HG02852 (cell line): ENCODE data around the gene PIM1.
"Not testable (repeated sequence)": the region's sequence is repeated elsewhere in the genome, so short reads cannot be mapped to it uniquely, and the experiment has no call there.

ENCODE experiments used
- ATAC-seq: cut with Tn5 transposase; IDR thresholded peaks from one replicate; pipeline ENCODE4 v1.9.1; 2021; ENCODE audit warnings: mild to moderate bottlenecking, moderate library complexity; ENCODE audit not compliant: unreplicated experiment

Gene PIM1

GRCh38 chr6:37185949-37186720, 16.2 kb downstream of the PIM1 start:
- ATAC-seq: not testable (repeated sequence)

GRCh38 chr6:37187321-37188022, 17.5 kb downstream of the PIM1 start:
- no peak for ATAC-seq

DNA sequence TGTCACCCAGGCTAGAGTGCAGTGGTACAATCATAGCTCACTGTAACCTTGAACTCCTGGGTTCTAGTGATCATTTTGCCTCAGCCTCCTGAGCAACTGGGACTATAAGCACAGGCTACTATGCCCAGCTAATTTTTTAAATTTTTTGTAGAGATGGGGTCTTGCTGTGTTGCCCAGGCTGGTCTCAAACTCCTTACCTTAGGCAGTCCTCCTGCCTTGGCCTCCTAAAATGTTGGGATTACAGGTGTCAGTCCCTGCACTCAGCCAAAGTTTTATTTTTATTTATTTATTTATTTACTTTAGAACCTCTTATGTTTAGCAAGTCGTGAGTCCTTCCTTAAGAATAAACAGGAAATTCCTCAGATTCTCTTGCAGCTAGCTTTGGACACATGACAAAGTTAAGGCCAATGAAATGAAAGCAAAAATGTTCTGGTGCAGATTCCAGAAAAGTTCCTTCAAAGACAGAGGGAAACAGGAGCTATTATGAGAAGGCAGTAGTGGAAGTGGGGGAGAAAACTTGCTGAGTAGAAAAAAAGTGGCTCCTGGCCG, 19.1 kb downstream of the PIM1 start:
- ATAC-seq: no peak

GRCh38 chr6:37190159-37190535, 20.2 kb downstream of the PIM1 start:
- ATAC-seq: no peak

DNA sequence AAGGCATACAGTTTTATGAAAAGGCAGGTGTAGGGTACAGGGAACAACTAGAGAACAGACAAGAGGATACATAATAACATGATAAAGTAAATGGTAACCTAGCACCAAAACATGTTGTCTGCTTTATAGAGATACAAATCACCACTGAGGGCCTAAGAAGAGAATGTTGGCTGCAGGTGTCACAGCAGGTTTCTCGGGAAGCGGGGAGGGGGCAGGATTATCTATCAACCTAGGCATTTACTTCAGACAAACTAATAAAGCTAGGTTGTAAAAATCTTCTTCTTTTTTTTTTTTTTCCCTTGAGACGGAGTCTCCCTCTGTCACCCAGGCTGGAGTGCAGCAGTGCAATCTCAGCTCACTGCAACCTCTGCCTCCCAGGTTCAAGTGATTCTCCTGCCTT, 22.7 kb downstream of the PIM1 start:
- ATAC-seq: no peak

DNA sequence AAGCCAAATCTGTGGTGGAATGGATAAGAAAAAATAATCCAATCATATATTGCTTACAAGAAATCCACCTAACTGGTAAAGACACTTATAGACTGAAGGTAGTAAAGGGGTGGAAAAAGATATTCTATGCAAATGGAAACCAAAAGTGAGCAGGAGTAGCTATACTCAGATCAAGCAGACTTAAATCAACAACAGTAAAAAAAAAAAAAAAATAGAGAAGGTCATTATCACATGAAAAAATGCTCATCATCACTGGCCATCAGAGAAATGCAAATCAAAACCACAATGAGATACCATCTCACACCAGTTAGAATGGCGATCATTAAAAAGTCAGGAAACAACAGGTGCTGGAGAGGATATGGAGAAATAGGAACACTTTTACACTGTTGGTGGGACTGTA, 24.9 kb downstream of the PIM1 start:
- ATAC-seq: not testable (repeated sequence)

- not testable (repeated sequence) for ATAC-seq
Observed at GRCh38 chr6:37196451-37196850, 26.5 kb downstream of the PIM1 start.

GRCh38 chr6:37200085-37200484, 30.1 kb downstream of the PIM1 start:
- no peak for ATAC-seq

DNA sequence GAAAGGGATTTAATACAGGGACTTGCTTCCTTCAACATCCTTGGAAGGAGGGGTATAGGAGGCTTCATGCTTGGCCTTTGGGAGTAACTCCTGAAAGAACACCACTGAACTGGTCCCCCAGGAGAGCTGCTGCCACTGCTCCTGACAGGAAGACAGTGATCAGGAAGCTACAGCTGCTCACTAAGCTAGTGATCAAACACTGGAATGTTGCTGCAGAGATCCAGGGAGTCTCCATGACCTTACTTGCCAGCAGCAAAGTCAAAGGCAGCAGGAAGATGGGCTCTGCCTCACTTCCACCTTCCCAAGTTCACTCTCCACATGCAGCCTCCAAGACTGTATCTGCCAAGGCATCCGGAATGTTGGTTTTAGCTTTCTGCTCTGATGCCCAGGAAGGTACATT, 31.8 kb downstream of the PIM1 start:
- ATAC-seq: no peak

- no peak for ATAC-seq
Observed at GRCh38 chr6:37202788-37203491, 33.0 kb downstream of the PIM1 start.

DNA sequence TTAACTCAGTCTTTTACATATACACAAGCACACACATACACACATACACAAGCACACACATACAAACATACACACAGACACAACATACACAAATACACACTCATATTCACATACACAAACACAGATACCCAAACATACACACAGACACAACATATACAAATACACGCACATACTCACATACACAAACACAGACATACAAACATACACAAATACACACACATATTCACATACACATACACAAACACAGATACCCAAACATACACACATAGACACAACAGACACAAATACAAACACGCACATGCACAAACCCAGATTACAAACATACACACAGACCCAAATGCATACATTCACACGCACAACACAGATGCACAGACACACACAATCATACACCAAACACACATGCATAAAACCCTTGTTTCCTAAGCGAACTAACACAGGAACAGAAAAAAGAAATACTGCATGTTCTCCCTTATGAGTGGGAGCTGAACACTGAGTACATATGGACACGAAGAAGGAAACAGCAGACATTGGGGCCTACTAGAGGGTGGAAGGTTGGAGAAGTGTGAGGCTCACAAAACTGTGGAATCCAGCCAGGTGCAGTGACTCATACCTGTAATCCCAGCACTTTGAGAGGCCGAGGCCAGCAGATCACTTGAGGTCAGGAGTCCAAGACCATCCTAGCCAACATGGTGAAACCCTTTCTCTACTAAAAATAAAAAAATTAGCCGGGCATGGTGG, 34.2 kb downstream of the PIM1 start:
- ATAC-seq: no peak

DNA sequence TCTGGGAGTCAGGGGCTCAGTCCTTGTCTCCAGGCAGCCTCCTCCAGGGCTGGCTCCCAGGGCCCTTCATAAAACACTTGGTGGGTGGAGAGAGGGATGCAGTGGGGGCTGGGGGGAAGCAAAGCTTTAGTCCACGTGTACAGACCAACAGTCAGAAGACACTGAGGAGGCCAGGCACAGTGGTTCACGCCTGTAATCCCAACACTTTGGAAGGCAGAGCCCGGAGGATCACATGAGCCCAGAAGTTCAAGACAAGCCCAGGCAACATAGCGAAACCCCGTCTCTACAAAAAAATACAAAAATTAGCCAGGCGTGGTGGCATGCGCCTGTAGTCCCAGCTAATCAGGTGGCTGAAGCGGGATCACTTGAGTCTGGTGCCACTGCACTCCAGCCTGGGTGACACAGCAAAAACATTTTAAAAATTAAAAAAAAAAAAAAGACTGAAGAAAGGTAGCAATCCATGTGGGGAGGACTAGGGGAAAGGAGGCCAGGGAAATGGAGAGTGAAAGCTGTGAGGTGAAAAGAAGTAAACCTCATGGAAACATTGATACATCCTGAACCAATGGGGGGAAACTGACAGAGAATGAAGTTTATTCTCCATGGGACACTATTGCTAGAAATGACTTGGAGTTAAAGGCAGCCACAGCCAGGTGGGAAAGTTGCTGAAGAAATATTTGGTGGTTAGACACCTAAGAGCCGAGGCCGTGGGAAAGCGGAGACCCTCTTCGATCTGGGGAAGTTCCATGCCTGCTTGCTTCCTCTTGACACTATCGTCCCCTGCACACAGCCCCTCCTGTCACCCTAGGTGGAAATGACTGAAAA, 35.4 kb downstream of the PIM1 start:
- no peak for ATAC-seq

DNA sequence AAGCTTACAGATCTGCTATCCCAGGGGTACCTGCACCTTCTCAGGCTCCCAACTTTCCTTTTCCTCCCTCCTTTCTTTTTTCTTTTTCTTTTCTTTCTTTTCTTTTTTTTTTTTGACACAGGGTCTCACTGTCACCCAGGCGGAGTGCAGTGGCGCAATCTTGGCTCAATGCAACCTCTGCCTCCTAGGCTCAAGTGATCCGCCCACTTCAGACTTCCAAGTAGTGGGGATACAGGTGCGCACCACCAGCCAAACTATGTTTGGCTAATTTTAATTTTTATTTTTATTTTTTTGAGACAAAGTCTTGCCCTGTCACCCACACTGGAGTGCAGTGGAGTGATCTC, 36.0 kb downstream of the PIM1 start:
- no peak for ATAC-seq

- ATAC-seq: no peak
Observed at GRCh38 chr6:37206622-37207021, 36.7 kb downstream of the PIM1 start.

- peak; percentile 67 for ATAC-seq
Observed at GRCh38 chr6:37207903-37208456, 38.0 kb downstream of the PIM1 start.

GRCh38 chr6:37208793-37209192, 38.8 kb downstream of the PIM1 start:
- no peak for ATAC-seq

GRCh38 chr6:37209461-37210205, 39.7 kb downstream of the PIM1 start:
- ATAC-seq: no peak

DNA sequence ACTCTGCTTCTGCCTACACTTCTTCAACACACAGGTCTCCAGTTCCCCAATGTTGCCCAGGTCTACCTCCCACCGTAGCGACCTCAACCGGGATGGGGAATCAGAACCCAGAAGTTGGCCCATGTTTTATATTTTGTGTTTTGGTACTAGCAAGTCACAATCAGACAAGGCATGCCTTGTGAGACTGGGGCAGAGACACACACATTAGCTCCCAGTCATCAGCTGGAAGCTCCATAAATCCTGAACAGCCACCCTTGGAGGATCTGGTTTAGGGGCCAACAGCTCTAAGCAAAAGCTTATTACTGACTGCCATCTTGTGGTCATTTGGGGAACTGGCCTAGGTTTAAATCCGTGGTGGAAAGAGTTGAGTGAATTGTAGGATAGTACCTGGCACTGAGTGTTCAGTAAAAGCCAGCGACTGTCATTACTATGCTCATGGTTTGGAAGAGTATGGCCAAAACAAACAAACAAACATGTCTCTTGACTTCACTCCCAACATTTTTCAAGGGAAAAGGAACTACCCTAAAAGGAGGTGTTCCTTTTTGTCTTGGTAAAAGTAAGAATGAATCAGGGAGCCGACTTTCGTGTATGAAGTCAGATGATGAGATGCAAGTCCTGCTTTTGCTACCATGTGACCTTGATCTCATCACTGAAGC, 40.5 kb downstream of the PIM1 start:
- no peak for ATAC-seq

DNA sequence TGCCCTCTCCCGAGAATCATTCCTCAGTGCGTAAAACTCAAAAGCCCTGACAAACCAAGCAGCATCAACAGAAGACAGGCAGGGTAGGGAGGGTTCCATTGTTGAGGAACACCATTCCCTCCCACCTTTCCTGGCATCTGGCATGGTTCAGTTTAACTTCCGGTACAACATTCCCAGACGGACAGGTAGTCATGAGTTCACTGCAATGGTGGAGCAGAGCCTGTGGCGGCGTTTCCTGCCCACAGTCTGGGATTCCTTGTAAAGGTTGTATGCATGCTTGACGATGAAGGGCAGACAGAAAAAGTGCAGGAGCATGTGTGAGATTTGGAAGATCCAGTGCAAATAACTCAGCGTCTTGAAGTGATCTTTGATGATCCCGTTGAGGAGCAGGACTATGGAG, 42.3 kb downstream of the PIM1 start:
- ATAC-seq: no peak
